A673 (cell line): ENCODE measurements around the gene FRMD1. TPM values are rescaled to one million over a fixed set of nuclear protein-coding genes. Genes with fewer than 3 reads are reported as not detected.

Experiments
- BruUV-seq: library from RNA; stranded (reverse); fragments of 400-500 nt; replicated peaks from 2 replicates; lab custom pipeline; 2021; lab: Mats Ljungman, UMichigan
- CTCF ChIA-PET: fragments of 300-600 bp; sonication (Branson Sonifier 250); formaldehyde crosslinking; loops from one replicate; lab custom pipeline; 2022; ENCODE audit warnings: antibody characterized with exemption; lab: Charles Lee
- POLR2A ChIA-PET: fragments of 300-600 bp; sonication (Branson Sonifier 250); formaldehyde crosslinking; loops from one replicate; lab custom pipeline; 2022; ENCODE audit warnings: antibody characterized with exemption; ENCODE audit not compliant: low non-redundant PET; lab: Charles Lee
- DNase-seq: peaks from one replicate; pipeline ENCODE4 v3.0.0-alpha.2; 2015; ENCODE audit warnings: low spot score
- H3K27ac ChIP-seq: fragments of 200-600 bp; sonication (generic); 2 replicates; pipeline ENCODE4 v1.5.1; 2016; ENCODE audit warnings: mixed run types, low read depth, mild to moderate bottlenecking, mixed read lengths, antibody characterized with exemption, low read length; ENCODE audit not compliant: poor library complexity, severe bottlenecking
- H3K27me3 ChIP-seq: fragments of 200-600 bp; sonication (generic); replicated peaks from 2 replicates; pipeline ENCODE4 v1.6.1; 2017; ENCODE audit warnings: mixed run types, low read depth, mild to moderate bottlenecking, mixed read lengths, antibody characterized with exemption, low read length; ENCODE audit not compliant: insufficient read depth, poor library complexity
- H3K36me3 ChIP-seq: fragments of 200-600 bp; sonication (generic); 2 replicates; pipeline ENCODE4 v1.6.1; 2016; ENCODE audit warnings: mixed run types, mild to moderate bottlenecking, mixed read lengths, antibody characterized with exemption, low read length; ENCODE audit not compliant: insufficient read depth, poor library complexity, severe bottlenecking
- H3K4me1 ChIP-seq: fragments of 200-600 bp; sonication (generic); 2 replicates; pipeline ENCODE4 v1.6.1; 2017; ENCODE audit warnings: mixed run types, mild to moderate bottlenecking, mixed read lengths, antibody characterized with exemption, low read length; ENCODE audit not compliant: insufficient read depth, poor library complexity, severe bottlenecking
- H3K4me3 ChIP-seq: fragments of 200-600 bp; sonication (generic); 2 replicates; pipeline ENCODE4 v1.5.1; 2016; ENCODE audit warnings: low read depth, mixed run types, mild to moderate bottlenecking, mixed read lengths, low read length; ENCODE audit not compliant: poor library complexity, severe bottlenecking
- H3K9me3 ChIP-seq: fragments of 200-600 bp; sonication (generic); 2 replicates; pipeline ENCODE4 v1.6.1; 2016; ENCODE audit warnings: mixed run types, low read depth, mild to moderate bottlenecking, mixed read lengths, antibody characterized with exemption, low read length; ENCODE audit not compliant: poor library complexity, severe bottlenecking
- EZH2 ChIP-seq: fragments of 200-600 bp; sonication (generic); IDR thresholded peaks from 2 replicates; pipeline ENCODE4 v1.6.1; 2017; ENCODE audit warnings: borderline replicate concordance, low read depth, mild to moderate bottlenecking, mixed read lengths, antibody characterized with exemption, low read length; ENCODE audit not compliant: poor library complexity, severe bottlenecking
- intact Hi-C: fragments of 100-400 bp; cut with micrococcal nuclease; formaldehyde crosslinking; loops from one replicate; pipeline ENCODE4 v1.10.0; 2022; ENCODE audit not compliant: unreplicated experiment
- total RNA-seq: library from RNA; stranded (reverse); gene quantifications from 2 replicates; pipeline ENCODE4 v1.2.3, GENCODE V29; 2021
- TF ChIP-seq, protein P1 (sequence below): fragments of 300-800, 200-600 bp; sonication (generic); conservative IDR thresholded peaks from 2 replicates; pipeline ENCODE4 v1.5.1; 2017; ENCODE audit warnings: low read depth, mild to moderate bottlenecking, antibody characterized with exemption, low read length, moderate library complexity, mixed read lengths

FRMD1 gene
- total RNA-seq, 1 experiment from 2014 or later = not detected

GRCh38 chr6:168093071-168093505, 14.1 kb upstream of the FRMD1 start:
- intact Hi-C loops = no loop called here
- no peaks in the 10 kb centered on the region for H3K4me1 ChIP-seq
- no TSS peak for BruUV-seq
- H3K4me3 ChIP-seq = no peak overlapping the region
- H3K36me3 ChIP-seq = no peaks in the 10 kb centered on the region
- no peaks in the 10 kb centered on the region for H3K27me3 ChIP-seq
- no peak overlapping the region for H3K27ac ChIP-seq
- TF ChIP-seq, protein P1, sequence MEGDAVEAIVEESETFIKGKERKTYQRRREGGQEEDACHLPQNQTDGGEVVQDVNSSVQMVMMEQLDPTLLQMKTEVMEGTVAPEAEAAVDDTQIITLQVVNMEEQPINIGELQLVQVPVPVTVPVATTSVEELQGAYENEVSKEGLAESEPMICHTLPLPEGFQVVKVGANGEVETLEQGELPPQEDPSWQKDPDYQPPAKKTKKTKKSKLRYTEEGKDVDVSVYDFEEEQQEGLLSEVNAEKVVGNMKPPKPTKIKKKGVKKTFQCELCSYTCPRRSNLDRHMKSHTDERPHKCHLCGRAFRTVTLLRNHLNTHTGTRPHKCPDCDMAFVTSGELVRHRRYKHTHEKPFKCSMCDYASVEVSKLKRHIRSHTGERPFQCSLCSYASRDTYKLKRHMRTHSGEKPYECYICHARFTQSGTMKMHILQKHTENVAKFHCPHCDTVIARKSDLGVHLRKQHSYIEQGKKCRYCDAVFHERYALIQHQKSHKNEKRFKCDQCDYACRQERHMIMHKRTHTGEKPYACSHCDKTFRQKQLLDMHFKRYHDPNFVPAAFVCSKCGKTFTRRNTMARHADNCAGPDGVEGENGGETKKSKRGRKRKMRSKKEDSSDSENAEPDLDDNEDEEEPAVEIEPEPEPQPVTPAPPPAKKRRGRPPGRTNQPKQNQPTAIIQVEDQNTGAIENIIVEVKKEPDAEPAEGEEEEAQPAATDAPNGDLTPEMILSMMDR = no peak
- no peak for TF ChIP-seq EZH2
- H3K9me3 ChIP-seq = no peaks in the 10 kb centered on the region
- ChIA-PET CTCF (no interaction called here), POLR2A (no interaction called here)
- DNase-seq = no peak

DNA sequence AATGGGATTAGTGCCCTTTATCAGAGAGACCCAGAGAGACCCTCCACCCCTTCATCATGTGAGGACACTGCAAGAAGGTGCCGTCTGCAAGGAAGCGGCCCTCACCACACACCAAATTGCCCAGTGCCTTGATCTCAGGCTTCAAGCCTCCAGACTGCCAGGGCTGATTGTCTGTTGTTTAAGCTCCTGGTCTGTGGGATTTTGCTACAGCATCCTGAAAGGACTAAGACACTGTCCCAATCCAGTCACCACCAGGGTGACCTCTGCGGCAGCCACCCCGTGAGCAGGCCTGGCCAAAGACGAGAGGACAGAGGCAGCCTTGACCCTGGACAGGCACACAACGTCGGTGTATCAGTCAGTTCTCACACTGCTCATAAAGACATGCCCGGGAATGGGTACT, 13.5 kb upstream of the FRMD1 start:
- ChIA-PET POLR2A (no interaction called here), CTCF (no interaction called here)
- Histone ChIP-seq H3K27ac (no peak overlapping the region), H3K9me3 (no peaks in the 10 kb centered on the region), H3K27me3 (no peaks in the 10 kb centered on the region), H3K4me3 (no peak overlapping the region), H3K36me3 (no peaks in the 10 kb centered on the region), H3K4me1 (no peaks in the 10 kb centered on the region)
- no TSS peak for BruUV-seq
- no peak for DNase-seq
- intact Hi-C loops = no loop called here
- TF ChIP-seq, protein P1 = no peak
- no peak for TF ChIP-seq EZH2

DNA sequence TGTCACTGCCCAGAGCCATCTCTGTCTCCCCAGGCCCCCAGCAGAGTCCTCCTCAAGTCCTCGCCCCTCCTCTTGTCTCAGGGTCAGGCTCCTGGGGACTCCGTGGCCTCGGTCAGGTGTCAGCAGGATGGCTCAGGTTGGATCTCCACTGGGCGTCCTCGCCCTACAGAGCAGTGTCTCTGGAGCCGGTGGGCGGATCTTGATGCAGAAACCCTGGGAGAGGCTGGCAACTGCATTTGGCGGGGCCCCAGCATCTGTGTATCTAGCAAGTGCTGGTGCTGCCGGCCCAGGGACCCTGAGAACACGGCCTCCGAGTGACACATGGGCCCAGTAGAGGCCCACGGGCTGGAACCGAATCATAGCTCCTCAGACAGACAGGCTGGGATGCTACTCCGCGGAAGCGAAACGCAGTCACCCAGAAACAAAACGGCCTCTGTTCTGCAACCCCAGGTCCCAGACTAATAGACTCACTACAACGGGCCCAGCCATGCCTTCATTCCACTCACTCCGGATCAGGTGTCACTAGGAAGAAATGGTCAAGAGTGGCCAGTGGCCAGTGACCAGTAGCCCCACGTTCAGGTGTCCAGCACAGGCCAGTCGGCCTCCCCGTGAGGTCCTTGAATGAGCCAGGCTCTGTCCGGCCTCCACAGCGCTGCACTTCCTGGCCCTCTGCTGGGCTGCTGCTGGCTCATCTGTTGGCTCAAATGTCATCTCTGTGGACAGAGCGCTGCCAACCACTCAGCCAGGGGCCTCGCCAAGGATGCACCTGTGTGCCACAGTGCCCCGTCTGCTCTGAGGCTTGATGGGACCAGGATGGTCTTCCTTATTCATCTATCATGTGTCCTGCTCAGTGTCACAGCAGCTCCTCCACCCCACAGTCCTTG, 12.6 kb upstream of the FRMD1 start:
- TF ChIP-seq, protein P1 = no peak
- TF ChIP-seq EZH2 = no peak
- no peaks in the 10 kb centered on the region for H3K27me3 ChIP-seq
- no peaks in the 10 kb centered on the region for H3K36me3 ChIP-seq
- POLR2A ChIA-PET = no interaction called here
- BruUV-seq = no TSS peak
- no peaks in the 10 kb centered on the region for H3K9me3 ChIP-seq
- DNase-seq = no peak
- intact Hi-C loops = no loop called here
- H3K27ac ChIP-seq = no peak overlapping the region
- CTCF ChIA-PET = no interaction called here
- H3K4me1 ChIP-seq = no peaks in the 10 kb centered on the region
- no peak overlapping the region for H3K4me3 ChIP-seq
